TTC549 (cell line): ENCODE results near the gene SUN2.

ENCODE experiments used
- FAIRE-seq: peaks from 2 replicates; lab custom pipeline; 2012; peaks lifted over from hg19 to GRCh38; lab: Jason Lieb, UNC

SUN2 gene

DNA sequence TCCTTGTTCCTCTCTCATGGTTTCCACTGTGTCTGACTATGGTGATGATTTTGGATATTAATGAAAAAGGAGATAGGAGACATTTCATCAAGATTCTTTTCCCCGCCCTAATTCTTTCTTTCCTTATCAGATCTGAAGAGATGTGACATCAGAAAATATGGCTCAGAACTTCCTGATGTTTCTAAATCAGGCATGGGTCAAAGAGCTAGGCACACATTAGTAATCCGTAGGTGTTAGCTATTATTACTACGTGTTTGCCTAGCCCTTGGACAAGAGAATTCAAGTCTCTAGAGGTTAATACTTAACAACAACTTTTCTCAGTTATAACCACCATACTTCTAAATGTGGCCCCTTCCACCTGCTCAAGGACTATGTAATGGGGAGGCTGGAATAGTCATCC, 60.9 kb downstream of the SUN2 start:
- FAIRE-seq: no peak

DNA sequence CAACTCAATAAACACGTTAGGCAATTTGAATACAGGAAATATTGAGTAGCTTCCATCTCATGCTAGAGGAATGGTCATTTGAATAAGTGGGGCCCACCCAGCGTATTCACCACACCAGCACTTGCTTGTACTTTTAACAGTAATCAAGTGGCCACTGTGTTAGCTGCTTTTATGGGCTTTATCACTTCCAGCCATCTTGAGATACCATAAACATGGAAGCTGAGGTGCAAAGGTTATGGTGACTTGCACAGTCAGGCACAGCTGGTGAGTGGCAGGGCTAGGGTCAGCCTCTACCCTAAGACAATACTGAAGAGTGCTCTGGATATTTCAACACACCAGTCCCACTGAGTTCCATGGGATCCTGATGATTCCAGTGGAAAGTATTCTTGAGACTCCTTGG, 61.7 kb downstream of the SUN2 start:
- FAIRE-seq: no peak

DNA sequence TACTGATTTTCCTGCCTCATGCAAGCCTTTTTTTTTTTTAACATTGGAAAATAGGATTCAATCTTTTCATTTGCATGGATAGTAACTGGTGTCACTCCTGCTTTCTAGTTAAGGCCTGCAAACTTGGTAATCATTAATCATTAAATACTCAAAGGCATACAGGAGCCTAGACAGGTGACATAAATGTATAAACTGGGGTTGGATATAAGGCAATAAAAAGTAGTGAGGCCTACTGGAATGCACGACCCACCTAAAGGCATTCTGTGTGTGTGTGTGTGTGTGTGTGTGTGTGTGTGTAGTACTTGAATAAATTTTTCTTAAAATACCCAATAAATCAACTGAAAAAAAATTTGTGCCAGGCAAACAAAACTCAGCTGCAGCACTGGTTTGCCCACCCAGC, 66.1 kb downstream of the SUN2 start:
- FAIRE-seq: no peak

DNA sequence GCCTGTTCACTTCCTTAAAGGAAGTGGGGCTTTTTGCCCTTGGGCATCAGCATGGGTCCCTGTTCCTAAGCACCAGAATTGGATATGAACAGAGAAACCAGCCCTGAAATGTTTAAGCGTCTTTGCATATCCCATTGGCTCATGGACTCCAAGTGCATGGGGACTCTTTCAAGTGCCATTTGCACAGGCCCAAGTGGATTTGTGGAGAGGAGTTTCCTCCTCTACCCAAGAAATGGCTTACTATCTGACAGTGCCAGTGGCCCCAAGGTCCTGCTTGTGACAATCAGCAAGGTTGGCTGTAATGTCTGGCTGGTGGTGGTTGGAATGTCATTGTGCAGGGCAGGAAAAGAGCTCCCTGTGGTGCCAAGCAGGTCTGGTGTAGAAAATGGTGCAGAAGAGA, 70.0 kb downstream of the SUN2 start:
- no peak for FAIRE-seq

DNA sequence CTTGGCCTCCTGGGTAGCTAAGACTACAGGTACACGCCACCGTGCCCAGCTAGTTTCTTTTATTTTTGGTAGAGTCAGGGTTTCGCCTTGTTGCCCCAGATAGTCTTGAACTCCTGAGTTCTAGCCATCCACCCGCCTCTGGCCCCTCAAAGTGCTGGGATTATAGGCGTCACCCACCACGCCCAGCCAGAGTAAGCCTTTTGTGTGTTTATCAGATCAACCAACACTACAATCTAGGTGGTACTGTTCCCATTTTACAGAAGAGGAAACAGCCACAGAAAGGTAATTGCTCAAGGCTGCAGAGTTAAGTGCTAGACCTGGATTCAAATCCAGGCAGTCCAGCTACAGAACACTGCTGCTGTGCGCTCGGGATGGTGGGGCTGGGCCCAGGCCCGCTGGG, 70.9 kb downstream of the SUN2 start:
- FAIRE-seq: no peak
